Neutrophil (primary cell): ENCODE measurements around the gene PLEKHA6.

Experiments
- H3K27ac ChIP-seq: fragments of 200-600 bp; sonication (generic); 2 replicates; pipeline ENCODE4 v1.5.1; 2016; ENCODE audit warnings: mild to moderate bottlenecking, moderate library complexity
- H3K27me3 ChIP-seq: fragments of 200-600 bp; sonication (generic); 2 replicates; pipeline ENCODE4 v1.6.0; 2016; ENCODE audit warnings: mild to moderate bottlenecking
- H3K36me3 ChIP-seq: fragments of 200-600 bp; sonication (generic); 2 replicates; pipeline ENCODE4 v1.5.1; 2017
- H3K4me1 ChIP-seq, 2 experiments: fragments of 200-600 bp in 1 of 2; sonication (generic) in 1 of 2; 1 replicate in 1 of 2; 2 replicates in 1 of 2; pipeline versions ENCODE4 v1.5.1 to v1.6.1; 2013 to 2016; ENCODE audit warnings: low read depth in 1 of 2, low read length in 1 of 2, mild to moderate bottlenecking in 1 of 2, moderate library complexity in 1 of 2; ENCODE audit not compliant: control insufficient read depth in 1 of 2, insufficient read depth in 1 of 2
- H3K4me3 ChIP-seq, 2 experiments: fragments of 200-600 bp in 1 of 2; sonication (generic) in 1 of 2; 1 replicate in 1 of 2; 2 replicates in 1 of 2; pipeline ENCODE4 v1.5.1; 2013 to 2016; ENCODE audit warnings: low read depth in 1 of 2, low read length in 1 of 2, mild to moderate bottlenecking in 1 of 2, moderate library complexity in 1 of 2
- H3K9me3 ChIP-seq: fragments of 200-600 bp; sonication (generic); 2 replicates; pipeline ENCODE4 v1.5.1; 2016
- CTCF ChIP-seq: fragments of 200-600 bp; sonication (generic); IDR thresholded peaks from 2 replicates; pipeline ENCODE4 v1.5.1; 2016; ENCODE audit warnings: antibody characterized with exemption

PLEKHA6 gene

GRCh38 chr1:204354579-204354978 lies 5.2 kb downstream of the PLEKHA6 start:
- no peak for TF ChIP-seq CTCF

GRCh38 chr1:204353213-204353910 lies 6.4 kb downstream of the PLEKHA6 start:
- no peaks in the 10 kb centered on the region for H3K36me3 ChIP-seq
- H3K4me1 ChIP-seq: no peaks in the 10 kb centered on the region
- peaks cover 41% of the 10 kb centered on the region for H3K27me3 ChIP-seq
- H3K27ac ChIP-seq: no peak overlapping the region
- H3K9me3 ChIP-seq: no peaks in the 10 kb centered on the region
- no peak for TF ChIP-seq CTCF
- no peak overlapping the region for H3K4me3 ChIP-seq

More at GRCh38 chr1:204354579-204354978, 5.2 kb downstream of the PLEKHA6 start:
- Histone ChIP-seq H3K36me3 (no peaks in the 10 kb centered on the region), H3K27ac (no peak overlapping the region), H3K4me3 (no peak overlapping the region), H3K9me3 (no peaks in the 10 kb centered on the region), H3K27me3 (peaks cover 47% of the 10 kb centered on the region), H3K4me1 (no peaks in the 10 kb centered on the region)

- Histone ChIP-seq H3K36me3 (no peaks in the 10 kb centered on the region), H3K4me3 (no peak overlapping the region), H3K27ac (no peak overlapping the region), H3K4me1 (no peaks in the 10 kb centered on the region), H3K9me3 (no peaks in the 10 kb centered on the region), H3K27me3 (peaks cover 27% of the 10 kb centered on the region)
- no peak for TF ChIP-seq CTCF
Measured at GRCh38 chr1:204350857-204351573, 8.7 kb downstream of the PLEKHA6 start.

- Histone ChIP-seq H3K4me1 (no peaks in the 10 kb centered on the region), H3K27ac (no peak overlapping the region), H3K36me3 (no peaks in the 10 kb centered on the region), H3K9me3 (no peaks in the 10 kb centered on the region), H3K27me3 (peaks cover 27% of the 10 kb centered on the region), H3K4me3 (no peak overlapping the region)
- no peak for TF ChIP-seq CTCF
Measured at GRCh38 chr1:204350312-204350711, 9.4 kb downstream of the PLEKHA6 start.

- Histone ChIP-seq H3K36me3 (no peaks in the 10 kb centered on the region), H3K27me3 (peaks cover 27% of the 10 kb centered on the region), H3K4me1 (no peaks in the 10 kb centered on the region), H3K4me3 (no peak overlapping the region), H3K9me3 (no peaks in the 10 kb centered on the region), H3K27ac (no peak overlapping the region)
- no peak for TF ChIP-seq CTCF
Measured at GRCh38 chr1:204349602-204350001, 10.1 kb downstream of the PLEKHA6 start.
